ENCODE results near the gene GGT5.
"Not testable (repeated sequence)": the region's sequence is repeated elsewhere in the genome, so short reads cannot be mapped to it uniquely, and the experiment has no call there.

The GGT5 gene

GRCh38 chr22:24219750-24220149 lies 25.1 kb downstream of the GGT5 start:
- no peak for DNase-seq
- Histone ChIP-seq H3K27ac (ENCODE audit: insufficient read depth in 1 of 2, low read depth in 1 of 2, low read length in 2 of 2, poor library complexity in 1 of 2, severe bottlenecking in 2 of 2) (no peak overlapping the region), H3K9me3 (ENCODE audit: control extremely low read depth in 1 of 5, control insufficient read depth in 4 of 5, insufficient read depth in 2 of 5, low read depth in 1 of 5, low read length in 4 of 5) (peaks cover 0 to 8% (median 3%) of the 10 kb centered on the region in 5 experiments), H3K4me3 (ENCODE audit: control insufficient read depth in 1 of 7, extremely low read depth in 1 of 7, insufficient read depth in 4 of 7, low read depth in 2 of 7, low read length in 6 of 7) (no peak overlapping the region), H3K4me1 (ENCODE audit: control extremely low read depth in 1 of 4, control insufficient read depth in 4 of 4, insufficient read depth in 4 of 4, low read length in 3 of 4) (peaks cover 0 to 9% (median 2%) of the 10 kb centered on the region in 4 experiments), H3K36me3 (ENCODE audit: control insufficient read depth in 4 of 4, insufficient read depth in 4 of 4, low read length in 3 of 4) (peaks cover 0 to 30% (median 0%) of the 10 kb centered on the region in 4 experiments), H3K27me3 (replicated peaks in 2 of 5; ENCODE audit: control insufficient read depth in 4 of 5, insufficient read depth in 5 of 5, low read length in 4 of 5) (no peaks in the 10 kb centered on the region)
- ChIA-PET CTCF (interaction anchor here (2.9 kb wide), 1 partner anchor 11 kb away, joined by 12 read pairs; no protein-coding TSS in a partner anchor), POLR2A (no interaction called here)
- WGBS (ENCODE audit: insufficient coverage) = 100% methylated on average over 6 of the region's 9 CpGs

GRCh38 chr22:24217384-24217783 lies 27.5 kb downstream of the GGT5 start:
- Histone ChIP-seq H3K36me3 (ENCODE audit: control insufficient read depth in 4 of 4, insufficient read depth in 4 of 4, low read length in 3 of 4) (peaks cover 0 to 20% (median 0%) of the 10 kb centered on the region in 4 experiments), H3K27ac (ENCODE audit: insufficient read depth in 1 of 2, low read depth in 1 of 2, low read length in 2 of 2, poor library complexity in 1 of 2, severe bottlenecking in 2 of 2) (no peak overlapping the region), H3K9me3 (ENCODE audit: control extremely low read depth in 1 of 5, control insufficient read depth in 4 of 5, insufficient read depth in 2 of 5, low read depth in 1 of 5, low read length in 4 of 5) (no peaks in the 10 kb centered on the region), H3K4me3 (ENCODE audit: control insufficient read depth in 1 of 7, extremely low read depth in 1 of 7, insufficient read depth in 4 of 7, low read depth in 2 of 7, low read length in 6 of 7) (no peak overlapping the region), H3K27me3 (replicated peaks in 2 of 5; ENCODE audit: control insufficient read depth in 4 of 5, insufficient read depth in 5 of 5, low read length in 4 of 5) (no peaks in the 10 kb centered on the region), H3K4me1 (ENCODE audit: control extremely low read depth in 1 of 4, control insufficient read depth in 4 of 4, insufficient read depth in 4 of 4, low read length in 3 of 4) (peaks cover 0 to 14% (median 2%) of the 10 kb centered on the region in 4 experiments)
- DNase-seq = no peak
- ChIA-PET CTCF (interaction anchor here (1.0 to 2.1 kb wide), 7 partner anchors 8 to 43 kb away, joined by 3 to 8 read pairs (median 3); no protein-coding TSS in a partner anchor), POLR2A (no interaction called here)
- WGBS (ENCODE audit: insufficient coverage) = 91% methylated on average over 3 of the region's 3 CpGs

GRCh38 chr22:24216541-24217209 lies 28.2 kb downstream of the GGT5 start:
- no peak for DNase-seq
- ChIA-PET POLR2A (no interaction called here), CTCF (interaction anchor here (1.0 to 1.7 kb wide), 6 partner anchors 8 to 42 kb away, joined by 3 to 4 read pairs (median 3); no protein-coding TSS in a partner anchor)
- H3K4me1 ChIP-seq (ENCODE audit: control extremely low read depth in 1 of 4, control insufficient read depth in 4 of 4, insufficient read depth in 4 of 4, low read length in 3 of 4) = peaks cover 0 to 14% (median 2%) of the 10 kb centered on the region in 4 experiments
- no peak overlapping the region for H3K27ac ChIP-seq (ENCODE audit: insufficient read depth in 1 of 2, low read depth in 1 of 2, low read length in 2 of 2, poor library complexity in 1 of 2, severe bottlenecking in 2 of 2)
- 96% methylated on average over 11 of the region's 12 CpGs for WGBS (ENCODE audit: insufficient coverage)
- H3K36me3 ChIP-seq (ENCODE audit: control insufficient read depth in 4 of 4, insufficient read depth in 4 of 4, low read length in 3 of 4) = peaks cover 0 to 16% (median 0%) of the 10 kb centered on the region in 4 experiments
- H3K9me3 ChIP-seq (ENCODE audit: control extremely low read depth in 1 of 5, control insufficient read depth in 4 of 5, insufficient read depth in 2 of 5, low read depth in 1 of 5, low read length in 4 of 5) = no peaks in the 10 kb centered on the region
- no peaks in the 10 kb centered on the region for H3K27me3 ChIP-seq (replicated peaks in 2 of 5; ENCODE audit: control insufficient read depth in 4 of 5, insufficient read depth in 5 of 5, low read length in 4 of 5)
- H3K4me3 ChIP-seq (ENCODE audit: control insufficient read depth in 1 of 7, extremely low read depth in 1 of 7, insufficient read depth in 4 of 7, low read depth in 2 of 7, low read length in 6 of 7) = no peak overlapping the region

GRCh38 chr22:24214467-24215285 lies 30.2 kb downstream of the GGT5 start:
- DNase-seq = no peak
- Histone ChIP-seq H3K27ac (ENCODE audit: insufficient read depth in 1 of 2, low read depth in 1 of 2, low read length in 2 of 2, poor library complexity in 1 of 2, severe bottlenecking in 2 of 2) (no peak overlapping the region), H3K4me1 (ENCODE audit: control extremely low read depth in 1 of 4, control insufficient read depth in 4 of 4, insufficient read depth in 4 of 4, low read length in 3 of 4) (peaks cover 0 to 17% (median 2%) of the 10 kb centered on the region in 4 experiments), H3K27me3 (replicated peaks in 2 of 5; ENCODE audit: control insufficient read depth in 4 of 5, insufficient read depth in 5 of 5, low read length in 4 of 5) (no peaks in the 10 kb centered on the region), H3K36me3 (ENCODE audit: control insufficient read depth in 4 of 4, insufficient read depth in 4 of 4, low read length in 3 of 4) (peaks cover 0 to 9% (median 0%) of the 10 kb centered on the region in 4 experiments), H3K4me3 (ENCODE audit: control insufficient read depth in 1 of 7, extremely low read depth in 1 of 7, insufficient read depth in 4 of 7, low read depth in 2 of 7, low read length in 6 of 7) (no peak overlapping the region), H3K9me3 (ENCODE audit: control extremely low read depth in 1 of 5, control insufficient read depth in 4 of 5, insufficient read depth in 2 of 5, low read depth in 1 of 5, low read length in 4 of 5) (no peaks in the 10 kb centered on the region)
- ChIA-PET POLR2A (no interaction called here), CTCF (interaction anchor here (0.8 to 1.9 kb wide), 3 partner anchors 17 to 25 kb away, joined by 3 to 5 read pairs (median 4); no protein-coding TSS in a partner anchor)
- WGBS (ENCODE audit: insufficient coverage) = 90% methylated on average over 12 of the region's 12 CpGs

- H3K27ac ChIP-seq (ENCODE audit: insufficient read depth in 1 of 2, low read depth in 1 of 2, low read length in 2 of 2, poor library complexity in 1 of 2, severe bottlenecking in 2 of 2); H3K4me3 ChIP-seq (ENCODE audit: control insufficient read depth in 1 of 7, extremely low read depth in 1 of 7, insufficient read depth in 4 of 7, low read depth in 2 of 7, low read length in 6 of 7); H3K9me3 ChIP-seq (ENCODE audit: control extremely low read depth in 1 of 5, control insufficient read depth in 4 of 5, insufficient read depth in 2 of 5, low read depth in 1 of 5, low read length in 4 of 5); POLR2A ChIA-PET; DNase-seq; H3K27me3 ChIP-seq (replicated peaks in 2 of 5; ENCODE audit: control insufficient read depth in 4 of 5, insufficient read depth in 5 of 5, low read length in 4 of 5); CTCF ChIA-PET; H3K36me3 ChIP-seq (ENCODE audit: control insufficient read depth in 4 of 4, insufficient read depth in 4 of 4, low read length in 3 of 4): not testable (repeated sequence)
- peaks cover 4 to 28% (median 9%) of the 10 kb centered on the region in 4 experiments for H3K4me1 ChIP-seq (ENCODE audit: control extremely low read depth in 1 of 4, control insufficient read depth in 4 of 4, insufficient read depth in 4 of 4, low read length in 3 of 4)
- no CpG with 5 or more reads among the region's 9 CpGs for WGBS (ENCODE audit: insufficient coverage)
These were observed 31.8 kb downstream of the GGT5 start for GRCh38 chr22:24213111-24213510.

- H3K9me3 ChIP-seq (ENCODE audit: control extremely low read depth in 1 of 5, control insufficient read depth in 4 of 5, insufficient read depth in 2 of 5, low read depth in 1 of 5, low read length in 4 of 5); H3K27ac ChIP-seq (ENCODE audit: insufficient read depth in 1 of 2, low read depth in 1 of 2, low read length in 2 of 2, poor library complexity in 1 of 2, severe bottlenecking in 2 of 2); POLR2A ChIA-PET; H3K4me3 ChIP-seq (ENCODE audit: control insufficient read depth in 1 of 7, extremely low read depth in 1 of 7, insufficient read depth in 4 of 7, low read depth in 2 of 7, low read length in 6 of 7); DNase-seq; H3K36me3 ChIP-seq (ENCODE audit: control insufficient read depth in 4 of 4, insufficient read depth in 4 of 4, low read length in 3 of 4); H3K27me3 ChIP-seq (replicated peaks in 2 of 5; ENCODE audit: control insufficient read depth in 4 of 5, insufficient read depth in 5 of 5, low read length in 4 of 5): not testable (repeated sequence)
- WGBS (ENCODE audit: insufficient coverage) = 100% methylated on average over 2 of the region's 6 CpGs
- CTCF ChIA-PET = interaction anchor here (0.7 kb wide), 1 partner anchor 20 kb away, joined by 3 read pairs; no protein-coding TSS in a partner anchor
- peaks cover 16 to 42% (median 23%) of the 10 kb centered on the region in 4 experiments for H3K4me1 ChIP-seq (ENCODE audit: control extremely low read depth in 1 of 4, control insufficient read depth in 4 of 4, insufficient read depth in 4 of 4, low read length in 3 of 4)
These were observed 33.2 kb downstream of the GGT5 start for GRCh38 chr22:24211716-24212115.

Data from common myeloid progenitor, CD34-positive (primary cell).